GM20000 (cell line): ENCODE results near the gene SDC3.

Experiments used
- DNase-seq: peaks from one replicate; pipeline ENCODE4 v3.0.0; 2012; ENCODE audit warnings: low spot score
- TF ChIP-seq, protein P1 (sequence below): IDR thresholded peaks from 2 replicates; pipeline ENCODE4 v1.5.1; 2012; ENCODE audit warnings: mild to moderate bottlenecking, control low read depth; ENCODE audit errors: extremely low read depth, missing control alignments

Gene SDC3

DNA sequence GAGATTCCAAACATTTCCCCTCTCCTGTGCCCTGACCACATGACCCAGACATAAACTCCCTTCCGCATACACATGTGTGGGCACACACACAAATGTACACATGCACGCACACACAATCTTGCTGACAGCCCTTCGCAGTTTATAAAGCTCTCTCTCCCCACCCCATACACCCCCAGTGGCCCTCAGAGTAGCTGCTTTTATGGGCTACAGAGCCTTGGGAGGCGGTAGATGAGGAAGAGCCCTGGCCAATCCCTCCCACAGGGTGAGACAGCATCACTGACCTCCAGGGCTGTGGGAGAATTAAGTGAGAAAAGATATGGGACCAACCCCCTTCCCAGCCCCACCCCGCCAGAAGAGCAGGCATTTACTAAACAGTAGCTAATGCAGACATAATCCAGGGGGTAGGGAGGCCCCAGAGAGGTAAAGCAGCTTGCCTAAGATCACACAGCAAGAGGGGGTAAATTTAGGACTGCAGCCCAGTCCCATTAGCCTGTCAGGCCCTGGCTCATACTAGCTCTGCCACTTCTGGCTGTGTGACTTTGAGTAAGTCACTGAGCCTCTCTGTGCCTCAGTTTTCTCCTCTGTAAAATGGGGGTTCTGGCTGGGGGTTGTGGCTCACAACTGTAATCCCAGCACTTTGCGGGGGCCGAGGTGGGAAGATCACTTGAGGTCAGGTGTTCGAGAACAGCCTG is 5.1 kb downstream of the SDC3 start:
- TF ChIP-seq, protein P1, sequence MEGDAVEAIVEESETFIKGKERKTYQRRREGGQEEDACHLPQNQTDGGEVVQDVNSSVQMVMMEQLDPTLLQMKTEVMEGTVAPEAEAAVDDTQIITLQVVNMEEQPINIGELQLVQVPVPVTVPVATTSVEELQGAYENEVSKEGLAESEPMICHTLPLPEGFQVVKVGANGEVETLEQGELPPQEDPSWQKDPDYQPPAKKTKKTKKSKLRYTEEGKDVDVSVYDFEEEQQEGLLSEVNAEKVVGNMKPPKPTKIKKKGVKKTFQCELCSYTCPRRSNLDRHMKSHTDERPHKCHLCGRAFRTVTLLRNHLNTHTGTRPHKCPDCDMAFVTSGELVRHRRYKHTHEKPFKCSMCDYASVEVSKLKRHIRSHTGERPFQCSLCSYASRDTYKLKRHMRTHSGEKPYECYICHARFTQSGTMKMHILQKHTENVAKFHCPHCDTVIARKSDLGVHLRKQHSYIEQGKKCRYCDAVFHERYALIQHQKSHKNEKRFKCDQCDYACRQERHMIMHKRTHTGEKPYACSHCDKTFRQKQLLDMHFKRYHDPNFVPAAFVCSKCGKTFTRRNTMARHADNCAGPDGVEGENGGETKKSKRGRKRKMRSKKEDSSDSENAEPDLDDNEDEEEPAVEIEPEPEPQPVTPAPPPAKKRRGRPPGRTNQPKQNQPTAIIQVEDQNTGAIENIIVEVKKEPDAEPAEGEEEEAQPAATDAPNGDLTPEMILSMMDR: no peak
- DNase-seq: no peak

DNA sequence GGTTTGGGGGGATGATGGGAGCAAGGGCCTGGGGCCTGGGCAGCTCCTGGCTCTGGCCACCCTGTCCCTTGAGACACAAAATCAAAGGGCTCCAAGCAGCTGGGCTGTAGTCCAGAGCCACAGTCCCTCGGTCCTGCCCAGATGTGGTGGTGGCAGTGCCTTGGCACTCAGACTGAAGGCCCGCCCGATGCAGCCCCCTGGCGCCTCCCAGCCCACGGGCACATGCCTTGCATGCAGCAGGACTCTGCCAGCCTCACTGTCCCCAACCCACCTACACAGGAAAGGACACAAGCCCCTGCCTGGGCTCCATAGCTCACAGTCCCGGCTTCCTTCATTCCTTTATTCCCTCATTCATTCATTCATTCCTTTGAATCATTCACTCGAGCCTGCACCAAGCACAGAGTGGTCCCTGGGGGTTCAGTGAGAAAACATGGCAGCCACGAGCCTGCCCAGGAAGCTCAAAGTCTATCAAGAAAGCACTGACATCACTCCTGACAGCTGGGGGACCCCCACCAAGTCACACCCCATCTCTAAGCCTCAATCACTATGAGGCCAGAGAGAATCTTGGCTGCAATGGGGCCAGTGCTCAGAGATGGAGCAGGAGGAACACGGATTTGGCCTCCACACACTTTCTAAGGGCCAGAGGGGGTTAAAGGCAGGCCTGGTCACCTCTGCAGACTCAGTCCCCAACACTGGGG is 5.8 kb downstream of the SDC3 start:
- TF ChIP-seq, protein P1: no peak
- no peak for DNase-seq

DNA sequence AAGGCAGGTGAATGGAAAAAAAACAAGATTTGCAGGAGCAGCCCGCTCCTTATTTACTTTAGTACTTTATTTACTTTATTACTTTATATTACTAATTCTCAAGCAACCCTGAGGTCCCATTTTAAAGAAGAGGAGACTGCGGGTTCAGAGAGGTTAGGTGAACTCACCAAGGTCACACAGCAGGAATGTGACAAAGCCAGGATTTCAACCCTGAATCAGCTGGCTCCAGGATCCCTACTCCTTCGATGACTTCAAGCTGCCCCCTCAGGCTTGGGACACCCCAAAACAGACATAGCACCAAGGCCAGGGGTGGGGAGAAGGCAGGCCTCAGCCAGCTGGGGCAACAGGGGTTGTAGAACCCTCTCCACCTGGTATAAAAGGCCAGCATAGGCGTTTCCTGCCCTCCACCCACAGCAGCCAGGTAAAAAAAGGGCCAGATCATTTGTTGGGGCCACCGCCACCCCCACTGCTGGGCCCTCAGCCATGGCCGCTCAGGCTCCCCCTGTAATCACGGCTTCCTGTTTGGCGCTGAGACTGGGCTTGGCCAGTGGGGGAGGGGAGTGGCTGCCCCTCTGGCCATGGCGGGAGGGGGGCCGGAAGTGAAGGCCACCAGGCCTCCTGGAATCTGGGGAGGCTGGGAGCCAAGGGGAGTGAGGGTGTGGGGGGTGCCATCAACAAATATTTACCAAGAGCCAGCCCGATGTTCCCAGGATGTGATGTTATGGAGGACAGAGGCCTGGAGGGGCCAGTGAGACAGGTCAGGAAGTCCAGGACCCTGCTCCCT is 6.6 kb downstream of the SDC3 start:
- TF ChIP-seq, protein P1: no peak
- no peak for DNase-seq

DNA sequence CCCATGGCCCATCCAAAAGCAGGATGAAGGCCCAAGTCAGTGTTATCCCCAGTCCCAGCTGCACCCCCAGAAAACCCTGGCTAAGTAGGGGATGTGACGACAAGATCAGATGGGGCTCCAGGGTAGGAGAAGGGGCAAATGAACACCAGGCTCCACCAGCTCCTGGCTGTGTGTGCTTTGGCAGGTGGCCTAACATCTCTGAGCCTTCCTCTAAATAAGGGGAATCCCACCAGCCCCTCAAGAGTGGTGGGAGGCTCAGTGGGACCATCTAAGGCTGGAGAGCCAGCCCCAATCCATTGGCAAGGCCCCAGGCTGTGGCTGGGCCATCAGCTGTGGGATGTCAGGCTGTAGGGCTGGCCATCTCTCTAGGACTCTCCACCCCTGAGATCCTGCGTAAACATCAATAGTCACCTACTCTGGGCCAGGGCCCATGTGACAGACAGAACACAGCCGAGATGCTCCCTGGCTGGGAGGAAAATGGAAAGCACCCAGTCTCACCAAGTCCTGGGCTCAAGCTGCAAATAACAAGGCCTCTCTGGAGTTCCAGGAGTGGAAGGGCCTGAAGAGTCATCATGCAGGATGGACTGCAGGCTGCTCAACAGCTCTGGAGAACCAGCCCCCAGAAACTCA is 7.5 kb downstream of the SDC3 start:
- TF ChIP-seq, protein P1: no peak
- no peak for DNase-seq

DNA sequence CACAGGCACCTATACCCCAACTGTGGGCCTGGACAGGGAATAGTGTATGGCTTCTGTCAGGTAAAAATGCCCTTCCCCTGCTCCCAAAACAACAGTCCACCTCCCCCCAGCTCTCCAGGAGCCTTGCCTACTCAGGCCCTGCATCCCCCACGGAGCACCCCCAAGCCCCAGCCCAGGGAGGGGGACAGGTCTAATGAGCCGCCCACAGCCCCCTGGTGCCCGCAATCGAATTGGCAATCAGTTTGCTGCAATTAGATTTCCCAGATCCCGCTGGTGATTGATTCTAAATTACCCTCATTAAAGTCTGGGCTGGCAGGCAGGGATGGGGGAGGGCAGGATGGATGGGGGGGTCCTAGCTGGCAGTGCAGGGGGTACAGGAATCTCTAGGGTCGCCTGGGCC is 8.1 kb downstream of the SDC3 start:
- no peak for DNase-seq
- TF ChIP-seq, protein P1: no peak

DNA sequence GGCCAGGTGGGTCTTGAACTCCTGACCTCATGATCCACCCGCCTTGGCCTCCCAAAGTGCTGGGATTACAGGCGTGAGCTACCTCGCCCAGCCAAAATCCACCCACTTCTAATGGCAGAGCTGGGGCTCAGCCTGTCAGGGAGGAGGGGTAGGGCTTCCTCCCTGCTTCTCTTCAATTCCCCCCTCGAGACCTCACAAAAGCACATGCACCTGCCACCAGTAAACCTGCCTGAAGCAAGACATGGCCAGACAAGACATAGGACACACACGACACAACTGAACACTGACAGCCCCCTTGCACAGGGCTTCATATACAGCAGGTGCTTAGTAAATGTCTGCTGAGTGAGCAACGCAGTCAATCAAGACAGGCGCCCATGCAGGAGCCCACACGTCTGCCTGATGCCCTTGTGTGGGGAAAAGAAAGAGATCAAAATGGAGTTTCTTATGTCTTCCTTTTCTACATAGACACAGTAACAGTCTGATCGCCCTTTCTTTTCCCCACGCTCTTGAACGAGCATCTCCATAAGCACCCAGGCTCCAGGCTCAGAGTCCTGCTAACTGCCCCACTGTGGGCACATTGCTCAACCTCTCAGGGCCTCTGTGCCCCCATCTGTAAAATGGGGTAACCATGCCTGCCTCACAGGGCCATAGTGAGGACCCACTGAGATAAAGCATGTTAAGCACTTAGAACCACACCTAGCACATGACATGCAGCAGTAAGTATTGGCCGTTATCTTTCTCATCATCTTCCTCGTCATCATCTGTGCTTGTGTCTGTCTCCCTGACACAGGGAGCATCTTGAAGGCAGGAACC is 8.8 kb downstream of the SDC3 start:
- TF ChIP-seq, protein P1: no peak
- DNase-seq: no peak
